ENCODE measurements around the gene PDZD4. TPM values are rescaled to one million over a fixed set of nuclear protein-coding genes. Genes with fewer than 3 reads are reported as not detected.
A peak's percentile ranks its signal among the peaks of the same experiment; 100 is the strongest.

PDZD4 gene
- total and polyA plus RNA-seq, 2 experiments from 2014 or later = 30.5 to 230 TPM

GRCh38 chrX:153832728-153833127 lies 2.4 kb upstream of the PDZD4 start (continued):
- TF ChIP-seq, protein P1, sequence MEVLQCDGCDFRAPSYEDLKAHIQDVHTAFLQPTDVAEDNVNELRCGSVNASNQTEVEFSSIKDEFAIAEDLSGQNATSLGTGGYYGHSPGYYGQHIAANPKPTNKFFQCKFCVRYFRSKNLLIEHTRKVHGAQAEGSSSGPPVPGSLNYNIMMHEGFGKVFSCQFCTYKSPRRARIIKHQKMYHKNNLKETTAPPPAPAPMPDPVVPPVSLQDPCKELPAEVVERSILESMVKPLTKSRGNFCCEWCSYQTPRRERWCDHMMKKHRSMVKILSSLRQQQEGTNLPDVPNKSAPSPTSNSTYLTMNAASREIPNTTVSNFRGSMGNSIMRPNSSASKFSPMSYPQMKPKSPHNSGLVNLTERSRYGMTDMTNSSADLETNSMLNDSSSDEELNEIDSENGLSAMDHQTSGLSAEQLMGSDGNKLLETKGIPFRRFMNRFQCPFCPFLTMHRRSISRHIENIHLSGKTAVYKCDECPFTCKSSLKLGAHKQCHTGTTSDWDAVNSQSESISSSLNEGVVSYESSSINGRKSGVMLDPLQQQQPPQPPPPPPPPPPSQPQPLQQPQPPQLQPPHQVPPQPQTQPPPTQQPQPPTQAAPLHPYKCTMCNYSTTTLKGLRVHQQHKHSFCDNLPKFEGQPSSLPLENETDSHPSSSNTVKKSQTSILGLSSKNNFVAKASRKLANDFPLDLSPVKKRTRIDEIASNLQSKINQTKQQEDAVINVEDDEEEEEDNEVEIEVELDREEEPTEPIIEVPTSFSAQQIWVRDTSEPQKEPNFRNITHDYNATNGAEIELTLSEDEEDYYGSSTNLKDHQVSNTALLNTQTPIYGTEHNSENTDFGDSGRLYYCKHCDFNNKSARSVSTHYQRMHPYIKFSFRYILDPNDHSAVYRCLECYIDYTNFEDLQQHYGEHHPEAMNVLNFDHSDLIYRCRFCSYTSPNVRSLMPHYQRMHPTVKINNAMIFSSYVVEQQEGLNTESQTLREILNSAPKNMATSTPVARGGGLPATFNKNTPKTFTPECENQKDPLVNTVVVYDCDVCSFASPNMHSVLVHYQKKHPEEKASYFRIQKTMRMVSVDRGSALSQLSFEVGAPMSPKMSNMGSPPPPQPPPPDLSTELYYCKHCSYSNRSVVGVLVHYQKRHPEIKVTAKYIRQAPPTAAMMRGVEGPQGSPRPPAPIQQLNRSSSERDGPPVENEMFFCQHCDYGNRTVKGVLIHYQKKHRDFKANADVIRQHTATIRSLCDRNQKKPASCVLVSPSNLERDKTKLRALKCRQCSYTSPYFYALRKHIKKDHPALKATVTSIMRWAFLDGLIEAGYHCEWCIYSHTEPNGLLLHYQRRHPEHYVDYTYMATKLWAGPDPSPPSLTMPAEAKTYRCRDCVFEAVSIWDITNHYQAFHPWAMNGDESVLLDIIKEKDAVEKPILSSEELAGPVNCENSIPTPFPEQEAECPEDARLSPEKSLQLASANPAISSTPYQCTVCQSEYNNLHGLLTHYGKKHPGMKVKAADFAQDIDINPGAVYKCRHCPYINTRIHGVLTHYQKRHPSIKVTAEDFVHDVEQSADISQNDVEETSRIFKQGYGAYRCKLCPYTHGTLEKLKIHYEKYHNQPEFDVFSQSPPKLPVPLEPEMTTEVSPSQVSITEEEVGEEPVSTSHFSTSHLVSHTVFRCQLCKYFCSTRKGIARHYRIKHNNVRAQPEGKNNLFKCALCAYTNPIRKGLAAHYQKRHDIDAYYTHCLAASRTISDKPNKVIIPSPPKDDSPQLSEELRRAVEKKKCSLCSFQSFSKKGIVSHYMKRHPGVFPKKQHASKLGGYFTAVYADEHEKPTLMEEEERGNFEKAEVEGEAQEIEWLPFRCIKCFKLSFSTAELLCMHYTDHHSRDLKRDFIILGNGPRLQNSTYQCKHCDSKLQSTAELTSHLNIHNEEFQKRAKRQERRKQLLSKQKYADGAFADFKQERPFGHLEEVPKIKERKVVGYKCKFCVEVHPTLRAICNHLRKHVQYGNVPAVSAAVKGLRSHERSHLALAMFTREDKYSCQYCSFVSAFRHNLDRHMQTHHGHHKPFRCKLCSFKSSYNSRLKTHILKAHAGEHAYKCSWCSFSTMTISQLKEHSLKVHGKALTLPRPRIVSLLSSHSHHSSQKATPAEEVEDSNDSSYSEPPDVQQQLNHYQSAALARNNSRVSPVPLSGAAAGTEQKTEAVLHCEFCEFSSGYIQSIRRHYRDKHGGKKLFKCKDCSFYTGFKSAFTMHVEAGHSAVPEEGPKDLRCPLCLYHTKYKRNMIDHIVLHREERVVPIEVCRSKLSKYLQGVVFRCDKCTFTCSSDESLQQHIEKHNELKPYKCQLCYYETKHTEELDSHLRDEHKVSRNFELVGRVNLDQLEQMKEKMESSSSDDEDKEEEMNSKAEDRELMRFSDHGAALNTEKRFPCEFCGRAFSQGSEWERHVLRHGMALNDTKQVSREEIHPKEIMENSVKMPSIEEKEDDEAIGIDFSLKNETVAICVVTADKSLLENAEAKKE (CRISPR knock-in tag; IDR thresholded peaks at IDR 0.05) = no peak

- no peaks in the 10 kb centered on the region for H3K9me2 ChIP-seq (ENCODE audit: insufficient read depth)
- ATAC-seq (peak; percentile 10), DNase-seq (ENCODE audit: low spot score) (no peak)
- H2AFZ ChIP-seq = no peak overlapping the region
- H3K4me1 Mint-ChIP-seq = peaks cover 24% of the 10 kb centered on the region
- TF ChIP-seq, protein P1 (CRISPR knock-in tag; IDR thresholded peaks at IDR 0.05) = no peak
- no peaks in the 10 kb centered on the region for H3F3A ChIP-seq (replicated peaks; ENCODE audit: low read depth)
- peaks cover 6% of the 10 kb centered on the region; the same call in 1 of the 2 replicates for H3K4me1 ChIP-seq (ENCODE audit: insufficient read depth)
- peaks cover 12% of the 10 kb centered on the region for H3K27me3 Mint-ChIP-seq (ENCODE audit: insufficient read depth, low read depth, poor library complexity)
- no peaks in the 10 kb centered on the region for H3K36me3 ChIP-seq (ENCODE audit: insufficient read depth)
- peak overlapping the region; percentile 63 for H3K4me3 ChIP-seq
- H3K4me2 ChIP-seq = peak overlapping the region; percentile 84
- H3K27ac Mint-ChIP-seq = no peak overlapping the region
- H3K4me3 Mint-ChIP-seq = peak overlapping the region; percentile 74
- peaks cover 20% of the 10 kb centered on the region for H3K36me3 Mint-ChIP-seq (ENCODE audit: low read depth)
- no peak overlapping the region for H3K27ac ChIP-seq (ENCODE audit: low read depth)
- no peaks in the 10 kb centered on the region for H4K20me1 ChIP-seq (replicated peaks; ENCODE audit: insufficient read depth)
- no peaks in the 10 kb centered on the region for H3K27me3 ChIP-seq (ENCODE audit: insufficient read depth)
- no peaks in the 10 kb centered on the region for H3K9me3 Mint-ChIP-seq
- peaks cover 41% of the 10 kb centered on the region for H3K79me2 ChIP-seq (replicated peaks; ENCODE audit: insufficient read depth)
These were observed 1.2 kb upstream of the PDZD4 start for GRCh38 chrX:153831429-153832150.

All from GM23338 (cell line).